Breast epithelium (tissue), 4 donors: ENCODE results near the gene GAK. TPM values are rescaled to one million over a fixed set of nuclear protein-coding genes. Genes with fewer than 3 reads are reported as not detected.

Experiments used
- DNase-seq, 2 donors: peaks; one replicate each; pipeline ENCODE4 v3.0.0-alpha.2; 2019; ENCODE audit warnings: low spot score in 2 of 2
- H3K27ac ChIP-seq, 2 donors: fragments of 200-600 bp; sonication (generic) in 1 of 2; one replicate each; pipeline ENCODE4 v1.5.1; 2016 to 2019; ENCODE audit warnings: mild to moderate bottlenecking in 1 of 2
- H3K27me3 ChIP-seq, 2 donors: fragments of 200-600 bp; sonication (generic) in 1 of 2; one replicate each; pipeline versions ENCODE4 v1.5.1 to v1.6.0; 2017 to 2019; ENCODE audit warnings: control low read depth in 1 of 2, mild to moderate bottlenecking in 1 of 2
- H3K36me3 ChIP-seq: fragments of 200-600 bp; one replicate; pipeline ENCODE4 v1.5.1; 2019
- H3K4me1 ChIP-seq, 2 donors: fragments of 200-600 bp; sonication (generic); one replicate each; pipeline ENCODE4 v1.5.1; 2016 to 2019; ENCODE audit warnings: control low read depth in 1 of 2
- H3K4me3 ChIP-seq, 3 donors: fragments of 200-600 bp; sonication (generic); 1 replicate in 2 of 3; 2 replicates in 1 of 3; pipeline ENCODE4 v1.5.1; 2016 to 2019; ENCODE audit warnings: mild to moderate bottlenecking in 3 of 3, moderate library complexity in 2 of 3
- H3K9me3 ChIP-seq, 2 donors: fragments of 200-600 bp; sonication (generic) in 1 of 2; one replicate each; pipeline ENCODE4 v1.5.1; 2016 to 2019; ENCODE audit warnings: control low read depth in 1 of 2
- POLR2A ChIP-seq: fragments of 450-650 bp; IDR thresholded peaks from one replicate; pipeline ENCODE4 v1.6.1; 2016; ENCODE audit warnings: antibody characterized with exemption, mild to moderate bottlenecking, moderate library complexity
- POLR2AphosphoS5 ChIP-seq, 3 donors: sonication (generic); formaldehyde crosslinking; IDR thresholded peaks; one replicate each; pipeline ENCODE4 v1.6.1; 2017; ENCODE audit warnings: antibody characterized with exemption in 3 of 3
- intact Hi-C: fragments of 100-400 bp; cut with DNase I; formaldehyde crosslinking; loops from one replicate; pipeline ENCODE4 v1.15.1; 2023; ENCODE audit warnings: low total_unique reads
- total RNA-seq, 3 donors: library from RNA; depleted of rRNA; stranded (reverse); fragments of >200 nt; gene quantifications; one replicate each; pipeline ENCODE4 v1.1.0, GENCODE V29; 2016
- TF ChIP-seq, protein P1 (sequence below), 3 donors: fragments of 450-650 bp; IDR thresholded peaks; one replicate each; pipeline ENCODE4 v1.5.1; 2016 to 2017; ENCODE audit warnings: antibody characterized with exemption in 3 of 3, mild to moderate bottlenecking in 3 of 3, moderate library complexity in 3 of 3

The GAK gene
- total RNA-seq, 3 donors from 2014 or later = 76.2 to 95.7 (median 81.9) TPM

DNA sequence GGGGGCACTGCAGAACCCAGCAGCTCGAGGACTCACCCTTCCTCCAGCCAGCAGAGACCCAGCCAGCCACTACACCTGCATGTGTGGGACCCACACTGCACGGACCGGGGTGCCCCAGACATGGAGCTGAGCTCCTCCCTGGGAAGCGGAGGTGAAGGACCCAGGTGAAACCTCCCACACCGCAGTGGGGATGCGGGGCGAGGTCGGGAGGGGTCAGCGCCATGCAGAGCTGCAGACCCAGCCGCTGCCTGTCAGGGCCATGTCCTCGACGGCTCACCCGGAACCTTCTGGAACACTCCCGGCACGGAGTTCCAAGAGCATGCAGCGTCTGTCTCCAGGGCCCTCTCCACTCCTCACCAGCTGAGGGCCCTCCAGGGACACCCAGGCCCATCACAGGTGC lies 42.6 kb downstream of the GAK start:
- Histone ChIP-seq H3K27me3 (no peaks in the 10 kb centered on the region), H3K4me3 (no peak overlapping the region), H3K9me3 (no peaks in the 10 kb centered on the region), H3K36me3 (no peaks in the 10 kb centered on the region), H3K4me1 (no peaks in the 10 kb centered on the region), H3K27ac (no peak overlapping the region)
- intact Hi-C loops = no loop called here
- no peak for TF ChIP-seq POLR2A
- no peak for TF ChIP-seq POLR2AphosphoS5 (IDR thresholded peaks at IDR 0.05)
- TF ChIP-seq, protein P1, sequence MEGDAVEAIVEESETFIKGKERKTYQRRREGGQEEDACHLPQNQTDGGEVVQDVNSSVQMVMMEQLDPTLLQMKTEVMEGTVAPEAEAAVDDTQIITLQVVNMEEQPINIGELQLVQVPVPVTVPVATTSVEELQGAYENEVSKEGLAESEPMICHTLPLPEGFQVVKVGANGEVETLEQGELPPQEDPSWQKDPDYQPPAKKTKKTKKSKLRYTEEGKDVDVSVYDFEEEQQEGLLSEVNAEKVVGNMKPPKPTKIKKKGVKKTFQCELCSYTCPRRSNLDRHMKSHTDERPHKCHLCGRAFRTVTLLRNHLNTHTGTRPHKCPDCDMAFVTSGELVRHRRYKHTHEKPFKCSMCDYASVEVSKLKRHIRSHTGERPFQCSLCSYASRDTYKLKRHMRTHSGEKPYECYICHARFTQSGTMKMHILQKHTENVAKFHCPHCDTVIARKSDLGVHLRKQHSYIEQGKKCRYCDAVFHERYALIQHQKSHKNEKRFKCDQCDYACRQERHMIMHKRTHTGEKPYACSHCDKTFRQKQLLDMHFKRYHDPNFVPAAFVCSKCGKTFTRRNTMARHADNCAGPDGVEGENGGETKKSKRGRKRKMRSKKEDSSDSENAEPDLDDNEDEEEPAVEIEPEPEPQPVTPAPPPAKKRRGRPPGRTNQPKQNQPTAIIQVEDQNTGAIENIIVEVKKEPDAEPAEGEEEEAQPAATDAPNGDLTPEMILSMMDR (IDR thresholded peaks at IDR 0.05) = no peak
- no peak for DNase-seq

DNA sequence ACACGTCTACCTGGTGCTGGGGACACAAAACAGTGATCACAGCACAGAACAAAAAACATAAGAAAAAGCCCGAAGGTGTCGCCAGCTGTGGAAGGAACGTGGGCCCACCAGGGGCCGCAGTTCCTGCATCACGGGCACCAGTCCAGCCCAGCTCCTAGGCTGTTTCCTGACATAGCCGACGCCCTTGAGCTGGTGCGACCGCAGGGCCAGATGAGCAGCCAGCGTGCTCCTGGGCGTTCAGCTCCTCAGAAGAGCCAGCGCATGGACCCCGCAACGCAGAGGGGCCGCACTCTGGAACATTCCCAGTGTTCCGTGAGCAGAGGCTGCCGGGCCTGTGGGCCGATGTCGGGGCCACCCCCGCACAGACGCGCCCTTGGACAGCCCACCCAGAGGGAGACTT lies 44.1 kb downstream of the GAK start:
- Histone ChIP-seq H3K9me3 (no peaks in the 10 kb centered on the region), H3K36me3 (no peaks in the 10 kb centered on the region), H3K4me1 (no peaks in the 10 kb centered on the region), H3K4me3 (no peak overlapping the region), H3K27ac (no peak overlapping the region), H3K27me3 (no peaks in the 10 kb centered on the region)
- DNase-seq = no peak
- TF ChIP-seq, protein P1 (IDR thresholded peaks at IDR 0.05) = no peak
- no peak for TF ChIP-seq POLR2A
- TF ChIP-seq POLR2AphosphoS5 (IDR thresholded peaks at IDR 0.05) = no peak
- intact Hi-C loops = no loop called here

DNA sequence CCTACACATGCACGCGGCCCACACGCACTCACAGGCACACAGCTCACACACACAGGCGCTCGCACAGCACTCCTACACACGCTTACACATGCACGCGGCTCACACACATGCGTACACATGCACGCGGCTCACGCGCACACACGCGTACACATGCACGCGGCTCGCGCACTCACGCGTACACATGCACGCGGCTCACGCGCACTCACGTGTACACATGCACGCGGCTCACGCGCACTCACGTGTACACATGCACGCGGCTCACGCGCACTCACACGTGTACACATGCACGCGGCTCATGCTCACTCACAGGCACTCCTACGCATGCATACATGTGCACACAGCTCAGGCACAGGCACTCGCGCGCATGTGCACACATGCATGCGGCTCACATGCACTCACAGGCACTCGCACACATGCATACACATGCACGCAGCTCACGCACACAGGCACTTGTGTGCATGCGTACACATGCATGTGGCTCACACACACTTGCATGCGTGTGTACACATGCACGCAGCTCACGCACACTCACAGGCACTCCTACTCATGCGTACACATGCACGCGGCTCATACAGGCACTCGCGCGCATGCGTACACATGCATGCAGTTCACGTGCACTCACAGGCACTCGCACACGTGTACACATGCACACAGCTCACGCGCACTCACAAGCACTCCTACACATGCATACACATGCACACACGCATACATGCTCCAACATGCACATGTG lies 44.9 kb downstream of the GAK start:
- intact Hi-C loops = loop anchor here (1.0 kb wide), 1 partner anchor 28 kb away; no protein-coding TSS in a partner anchor
- DNase-seq = no peak
- TF ChIP-seq, protein P1 (IDR thresholded peaks at IDR 0.05) = no peak
- TF ChIP-seq POLR2A = no peak
- TF ChIP-seq POLR2AphosphoS5 (IDR thresholded peaks at IDR 0.05) = no peak
- Histone ChIP-seq H3K36me3 (peaks cover 5% of the 10 kb centered on the region), H3K9me3 (no peaks in the 10 kb centered on the region), H3K4me1 (no peaks in the 10 kb centered on the region), H3K27me3 (no peaks in the 10 kb centered on the region), H3K27ac (no peak overlapping the region), H3K4me3 (no peak overlapping the region)

DNA sequence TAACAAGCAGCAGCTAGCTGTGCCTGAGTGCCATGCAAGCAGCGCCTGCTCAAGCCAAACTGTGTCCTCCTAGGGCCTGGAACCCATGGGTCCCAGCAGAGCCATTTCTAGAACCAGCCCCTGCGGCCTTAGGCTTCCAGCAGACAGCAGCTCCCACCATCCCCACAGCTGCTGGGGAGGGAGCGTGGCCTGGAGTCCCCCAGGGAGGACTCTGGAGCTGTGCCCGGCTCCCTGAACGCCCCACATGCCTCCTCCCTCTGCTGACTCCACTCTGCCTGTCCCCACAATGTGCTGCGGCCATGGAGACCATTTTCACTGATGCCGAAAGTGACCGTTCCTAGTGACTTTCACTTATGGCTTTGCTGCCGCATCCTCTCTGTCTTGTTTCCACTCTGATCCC lies 45.9 kb downstream of the GAK start:
- H3K4me1 ChIP-seq = no peaks in the 10 kb centered on the region
- H3K9me3 ChIP-seq = no peaks in the 10 kb centered on the region
- no peaks in the 10 kb centered on the region for H3K27me3 ChIP-seq
- intact Hi-C loops = no loop called here
- no peak overlapping the region for H3K4me3 ChIP-seq
- TF ChIP-seq, protein P1 (IDR thresholded peaks at IDR 0.05) = no peak
- TF ChIP-seq POLR2A (no peak), POLR2AphosphoS5 (IDR thresholded peaks at IDR 0.05) (no peak)
- no peak for DNase-seq
- peaks cover 13% of the 10 kb centered on the region for H3K36me3 ChIP-seq
- H3K27ac ChIP-seq = no peak overlapping the region

DNA sequence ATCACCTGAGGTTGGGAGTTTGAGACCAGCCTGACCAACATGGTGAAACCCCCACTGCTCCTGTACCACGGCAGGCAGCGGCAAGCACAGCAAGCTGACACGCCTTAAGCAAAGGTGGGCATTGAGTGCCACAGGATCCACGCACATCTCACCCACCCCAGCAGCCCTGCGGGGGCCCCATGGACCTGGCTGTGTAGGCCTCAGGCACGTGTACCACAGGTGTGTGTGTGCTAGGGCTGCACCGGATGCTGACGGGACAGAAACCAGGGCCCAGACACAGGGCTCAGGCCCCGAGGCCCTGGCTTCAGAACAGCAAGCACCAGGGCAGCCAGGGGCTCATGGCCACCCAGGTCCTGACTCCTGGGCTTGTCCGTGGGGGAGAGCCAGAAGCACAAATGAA lies 46.8 kb downstream of the GAK start:
- no peak overlapping the region for H3K27ac ChIP-seq
- H3K9me3 ChIP-seq = no peaks in the 10 kb centered on the region
- peaks cover 13% of the 10 kb centered on the region for H3K36me3 ChIP-seq
- intact Hi-C loops = no loop called here
- no peaks in the 10 kb centered on the region for H3K4me1 ChIP-seq
- TF ChIP-seq, protein P1 (IDR thresholded peaks at IDR 0.05) = no peak
- no peak for TF ChIP-seq POLR2A
- no peak for TF ChIP-seq POLR2AphosphoS5 (IDR thresholded peaks at IDR 0.05)
- no peaks in the 10 kb centered on the region for H3K27me3 ChIP-seq
- no peak overlapping the region for H3K4me3 ChIP-seq
- no peak for DNase-seq
